Neural cell (in vitro differentiated cells): Measurements from ENCODE around the gene ETV6.

ENCODE experiments used
- CTCF ChIP-seq: fragments of 450-650 bp; IDR thresholded peaks from 2 replicates; pipeline ENCODE4 v1.5.1; 2014; ENCODE audit warnings: antibody characterized with exemption, mild to moderate bottlenecking, moderate library complexity; ENCODE audit not compliant: poor library complexity, severe bottlenecking
- EP300 ChIP-seq: fragments of 450-650 bp; conservative IDR thresholded peaks from 2 replicates; pipeline ENCODE4 v1.6.1; 2014; ENCODE audit warnings: antibody characterized with exemption, mild to moderate bottlenecking, moderate library complexity; ENCODE audit not compliant: poor library complexity, severe bottlenecking
- EZH2 ChIP-seq: fragments of 200-600, 300-800 bp; shearing (Covaris generic), sonication (generic); IDR thresholded peaks from 2 replicates; pipeline ENCODE4 v1.6.1; 2014; ENCODE audit warnings: antibody characterized with exemption, low read length, borderline replicate concordance, mild to moderate bottlenecking; ENCODE audit not compliant: insufficient read depth, poor library complexity, severe bottlenecking
- MXI1 ChIP-seq: fragments of 450-650 bp; conservative IDR thresholded peaks from 2 replicates; pipeline ENCODE4 v1.6.1; 2014; ENCODE audit warnings: antibody characterized with exemption, mild to moderate bottlenecking; ENCODE audit not compliant: poor library complexity, severe bottlenecking
- POLR2AphosphoS5 ChIP-seq: IDR thresholded peaks from 2 replicates; pipeline ENCODE4 v1.6.1; 2012
- TAF1 ChIP-seq: IDR thresholded peaks from 2 replicates; pipeline ENCODE4 v1.6.1; 2012; ENCODE audit warnings: low read depth

- no peak for TF ChIP-seq CTCF
- TF ChIP-seq EZH2: no peak
- TF ChIP-seq EP300: no peak
- no peak for TF ChIP-seq MXI1
- no peak for TF ChIP-seq TAF1
- TF ChIP-seq POLR2AphosphoS5: no peak
Observed at GRCh38 chr12:11767029-11767724, 117.7 kb downstream of the ETV6 start.
